Endothelial cell of umbilical vein (primary cell): ENCODE measurements around the gene RAD51B.

Source experiments
- CTCF ChIP-seq, 2 donors: IDR thresholded peaks; 1 replicate in 1 of 2; 2 replicates in 1 of 2; pipeline ENCODE4 v1.5.1; 2011; ENCODE audit warnings: low read length in 2 of 2, mild to moderate bottlenecking in 2 of 2, moderate library complexity in 2 of 2, control low read depth in 1 of 2, inconsistent platforms in 1 of 2, low read depth in 1 of 2; ENCODE audit not compliant: insufficient read depth in 1 of 2; ENCODE audit errors: extremely low read depth in 1 of 2
- POLR2A ChIP-seq: IDR thresholded peaks from 2 replicates; pipeline ENCODE4 v1.6.1; 2012; ENCODE audit warnings: low read depth, mild to moderate bottlenecking, control low read depth, low read length
- POLR2AphosphoS5 ChIP-seq: IDR thresholded peaks from 2 replicates; pipeline ENCODE4 v1.6.1; 2012; ENCODE audit warnings: low read depth, mild to moderate bottlenecking, control low read depth, low read length, moderate library complexity; ENCODE audit not compliant: insufficient read depth

DNA sequence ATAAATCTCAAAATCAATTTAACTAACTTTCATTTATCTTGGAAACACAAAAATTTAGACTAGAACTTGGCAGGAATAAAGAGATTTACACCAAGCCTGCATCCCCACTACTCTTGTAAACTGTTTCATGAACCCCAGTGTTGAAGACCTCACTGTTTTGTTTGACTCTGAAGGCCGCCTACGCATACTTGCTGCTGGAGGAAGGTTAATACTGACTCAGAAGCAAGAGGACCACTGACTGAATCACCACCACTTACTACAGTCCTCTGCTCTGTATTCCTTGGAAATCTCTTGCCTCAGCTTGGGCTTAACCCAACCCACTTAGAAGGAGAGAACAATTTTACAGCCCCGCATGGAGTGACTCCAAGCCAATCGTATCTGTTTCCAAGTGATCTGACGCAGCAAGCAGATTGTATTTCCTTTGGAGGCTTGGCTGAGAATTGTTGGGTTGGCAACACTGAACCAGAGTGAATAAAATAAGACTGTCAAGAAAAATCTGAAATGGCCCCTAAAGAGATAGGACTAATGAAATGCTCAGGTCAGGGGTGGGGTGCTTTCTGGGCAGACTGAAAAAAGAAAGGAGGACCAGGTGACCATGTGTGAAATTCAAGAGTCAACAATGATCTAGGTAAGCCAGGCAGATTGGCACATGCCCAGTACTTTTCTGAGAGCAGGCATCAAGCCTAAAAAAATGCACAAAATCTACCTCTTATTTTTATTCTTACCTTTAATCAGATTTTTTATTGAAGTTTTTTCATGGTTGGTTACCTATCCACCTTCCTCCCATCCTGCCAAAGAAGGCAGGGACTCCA, 724.7 kb downstream of the RAD51B start:
- TF ChIP-seq CTCF (IDR thresholded peaks at IDR 0.05; ENCODE audit: extremely low read depth in 1 of 2, insufficient read depth in 1 of 2, low read depth in 1 of 2, low read length in 2 of 2) (no peak), POLR2AphosphoS5 (no peak), POLR2A (no peak)
